GM12878 (cell line): ENCODE measurements around the gene ANTXR2. TPM values are rescaled to one million over a fixed set of nuclear protein-coding genes. Genes with fewer than 3 reads are reported as not detected.

Experiments
- ATAC-seq: fragments of 200-7000 bp; cut with Tn5 transposase; 3 replicates; pipeline ENCODE4 v1.9.1; 2020; ENCODE audit warnings: mild to moderate bottlenecking, moderate library complexity
- BruUV-seq: library from RNA; stranded (reverse); fragments of 400-500 nt; replicated peaks from 2 replicates; lab custom pipeline; 2021; lab: Mats Ljungman, UMichigan
- CTCF ChIA-PET: fragments of 300-600 bp; sonication (Branson Sonifier 250); formaldehyde crosslinking; extraction: SDS; loops from one replicate; lab custom pipeline; 2021; ENCODE audit warnings: inconsistent platforms; lab: Yijun Ruan, JAX
- POLR2A ChIA-PET: fragments of 350-600 bp; formaldehyde crosslinking; extraction: SDS; loops from one replicate; lab custom pipeline; 2021; ENCODE audit warnings: inconsistent platforms; lab: Charles Lee
- RAD21 ChIA-PET: fragments of 300-600 bp; sonication (Branson Sonifier 250); formaldehyde crosslinking; loops from one replicate; lab custom pipeline; 2023; ENCODE audit warnings: antibody characterized with exemption; ENCODE audit not compliant: unreplicated experiment; lab: Charles Lee
- SMC1A ChIA-PET: fragments of 300-600 bp; sonication (Branson Sonifier 250); formaldehyde crosslinking; loops from one replicate; lab custom pipeline; 2023; ENCODE audit not compliant: unreplicated experiment, uncharacterized antibody; lab: Charles Lee
- DNase-seq: peaks from one replicate; pipeline ENCODE4 v3.0.0-alpha.2; 2011; ENCODE audit warnings: low read depth, low spot score
- FAIRE-seq: peaks from 3 replicates; lab custom pipeline; 2011; peaks lifted over from hg19 to GRCh38; lab: Jason Lieb, UNC
- H2AFZ ChIP-seq: 2 replicates; pipeline ENCODE4 v1.6.0; 2011; ENCODE audit warnings: low read depth, low read length, control low read depth; ENCODE audit not compliant: control insufficient read depth
- H3K27ac ChIP-seq: 2 replicates; pipeline ENCODE4 v1.5.1; 2011; ENCODE audit warnings: control low read depth; ENCODE audit not compliant: control insufficient read depth, insufficient read depth
- H3K27me3 ChIP-seq, 2 experiments: replicated peaks in 1 of 2; 2 replicates each; pipeline versions ENCODE4 v1.6.0 to v1.6.1; 2011; ENCODE audit warnings: low read length in 1 of 2; ENCODE audit not compliant: control insufficient read depth in 2 of 2, insufficient read depth in 2 of 2
- H3K36me3 ChIP-seq, 2 experiments: 2 replicates each; pipeline ENCODE4 v1.5.1; 2011; ENCODE audit warnings: low read length in 1 of 2; ENCODE audit not compliant: control insufficient read depth in 2 of 2, insufficient read depth in 2 of 2
- H3K4me1 ChIP-seq: 2 replicates; pipeline ENCODE4 v1.6.1; 2011; ENCODE audit warnings: mild to moderate bottlenecking, low read length, moderate library complexity, mixed read lengths; ENCODE audit not compliant: control insufficient read depth, insufficient read depth
- H3K4me2 ChIP-seq: 2 replicates; pipeline ENCODE4 v1.6.0; 2011; ENCODE audit warnings: control low read depth; ENCODE audit not compliant: control insufficient read depth, insufficient read depth
- H3K4me3 ChIP-seq: fragments of 200-600 bp; sonication (generic); 2 replicates; pipeline ENCODE4 v1.5.1; 2016
- H3K79me2 ChIP-seq: 2 replicates; pipeline ENCODE4 v1.6.0; 2011; ENCODE audit warnings: low read length; ENCODE audit not compliant: control insufficient read depth, insufficient read depth
- H3K9ac ChIP-seq: 2 replicates; pipeline ENCODE4 v1.8.0; 2011; ENCODE audit warnings: low read length, control low read depth, mixed read lengths; ENCODE audit not compliant: control insufficient read depth, insufficient read depth
- H3K9me3 ChIP-seq: replicated peaks from 3 replicates; pipeline ENCODE4 v1.5.1; 2011; ENCODE audit warnings: mild to moderate bottlenecking, low read length; ENCODE audit not compliant: control insufficient read depth, insufficient read depth
- H4K20me1 ChIP-seq: 2 replicates; pipeline ENCODE4 v1.6.0; 2011; ENCODE audit not compliant: control insufficient read depth, insufficient read depth
- BACH1 ChIP-seq: fragments of 450-650 bp; IDR thresholded peaks from 2 replicates; pipeline ENCODE4 v1.6.1; 2017; ENCODE audit warnings: mild to moderate bottlenecking, borderline replicate concordance
- BMI1 ChIP-seq: fragments of 450-650 bp; IDR thresholded peaks from 2 replicates; pipeline ENCODE4 v1.6.1; 2016; ENCODE audit warnings: mild to moderate bottlenecking, moderate library complexity, borderline replicate concordance
- BRCA1 ChIP-seq: IDR thresholded peaks from 2 replicates; pipeline ENCODE4 v1.6.1; 2011; ENCODE audit warnings: low read depth, low read length, improper control_type of control experiment
- GABPA ChIP-seq: IDR thresholded peaks from 2 replicates; pipeline ENCODE4 v1.6.1; 2014; ENCODE audit warnings: antibody characterized with exemption, low read depth, mild to moderate bottlenecking, inconsistent platforms
- GATAD2B ChIP-seq: fragments of 450-650 bp; conservative IDR thresholded peaks from 2 replicates; pipeline ENCODE4 v1.6.1; 2017; ENCODE audit warnings: low read depth, mild to moderate bottlenecking, moderate library complexity
- HDAC6 ChIP-seq: fragments of 200-600 bp; sonication (generic); IDR thresholded peaks from one replicate; pipeline ENCODE4 v1.8.0; 2017; ENCODE audit warnings: antibody characterized with exemption; ENCODE audit not compliant: unreplicated experiment
- IKZF2 ChIP-seq, 2 experiments: fragments of 450-650 bp; IDR thresholded peaks; 2 replicates each; pipeline ENCODE4 v1.6.1; 2017; ENCODE audit warnings: mild to moderate bottlenecking in 2 of 2, moderate library complexity in 2 of 2
- KAT2A ChIP-seq: conservative IDR thresholded peaks from 2 replicates; pipeline ENCODE4 v1.6.1; 2011; ENCODE audit warnings: low read depth, low read length; ENCODE audit not compliant: control insufficient read depth
- POLR2A ChIP-seq: IDR thresholded peaks from 2 replicates; pipeline ENCODE4 v1.6.1; 2011; ENCODE audit warnings: low read depth, mild to moderate bottlenecking, low read length
- SMARCA5 ChIP-seq: fragments of 450-650 bp; IDR thresholded peaks from 2 replicates; pipeline ENCODE4 v1.6.1; 2017; ENCODE audit warnings: mild to moderate bottlenecking
- SRF ChIP-seq, 2 experiments: IDR thresholded peaks; 2 replicates each; pipeline ENCODE4 v1.6.1; 2011; ENCODE audit warnings: low read depth in 2 of 2, low read length in 2 of 2, mild to moderate bottlenecking in 1 of 2, moderate library complexity in 1 of 2
- TAF1 ChIP-seq: IDR thresholded peaks from 2 replicates; pipeline ENCODE4 v1.6.1; 2011; ENCODE audit warnings: mild to moderate bottlenecking, low read depth, low read length, borderline replicate concordance
- TCF12 ChIP-seq: IDR thresholded peaks from 2 replicates; pipeline ENCODE4 v1.6.1; 2011; ENCODE audit warnings: low read depth, mild to moderate bottlenecking, low read length
- USF1 ChIP-seq: IDR thresholded peaks from 2 replicates; pipeline ENCODE4 v1.6.1; 2011; ENCODE audit warnings: borderline replicate concordance, low read depth, mild to moderate bottlenecking, moderate library complexity, mixed read lengths, low read length; ENCODE audit not compliant: insufficient read depth; ENCODE audit errors: extremely low read length
- ZNF384 ChIP-seq: IDR thresholded peaks from 2 replicates; pipeline ENCODE4 v1.6.1; 2012; ENCODE audit warnings: low read depth, mild to moderate bottlenecking, low read length, improper control_type of control experiment, borderline replicate concordance
- ZSCAN29 ChIP-seq: fragments of 450-650 bp; IDR thresholded peaks from 2 replicates; pipeline ENCODE4 v1.6.1; 2017; ENCODE audit warnings: mild to moderate bottlenecking, moderate library complexity
- WGBS: methylation state at CpG from one replicate; pipeline ENCODE4 v1.1.6; 2016; ENCODE audit warnings: low lambda C conversion rate; ENCODE audit not compliant: insufficient replicate concordance, insufficient coverage; ENCODE audit errors: missing lambda C conversion rate; 5-methylcytosine and 5-hydroxymethylcytosine counted together
- in situ Hi-C: fragments of 300-500 bp; cut with MboI; formaldehyde crosslinking; loops from 9 replicates; pipeline ENCODE4 v1.14.3; 2018; ENCODE audit warnings: mixed read lengths
- intact Hi-C: fragments of 100-400 bp; cut with micrococcal nuclease; formaldehyde crosslinking; loops from one replicate; pipeline ENCODE4 v1.14.2; 2022; ENCODE audit not compliant: unreplicated experiment
- polyA plus RNA-seq, 11 experiments: library from polyadenylated mRNA; depleted of rRNA in 4 of 11; unstranded in 6 of 11; stranded (reverse) in 5 of 11; fragments of >200 nt; fragmentation: Nextera tagmentation in 4 of 11; fragmentation: Illumina TruSeq in 1 of 11; extraction: Ambion mirVana in 4 of 11; extraction: Trizol in 1 of 11; gene quantifications; 1 replicate in 1 of 11; 2 replicates in 10 of 11; pipeline versions ENCODE4 v1.2.1 to v1.2.3, GENCODE V29; 2011 to 2016; ENCODE audit warnings: inconsistent platforms in 2 of 11, missing spikeins in 2 of 11, low read depth in 1 of 11
- total RNA-seq, 4 experiments: library from RNA; depleted of rRNA in 3 of 4; stranded (reverse); fragments of >200 nt in 3 of 4; fragmentation: Illumina TruSeq in 1 of 4; extraction: Trizol in 1 of 4; gene quantifications; 2 replicates each; pipeline versions ENCODE4 v1.2.1 to v1.2.3, GENCODE V29; 2013 to 2021
- TF ChIP-seq, protein P1 (sequence below): fragments of 450-650 bp; formaldehyde crosslinking; IDR thresholded peaks from 2 replicates; pipeline ENCODE4 v1.4.0; 2022; ENCODE audit warnings: mild to moderate bottlenecking, moderate library complexity
- TF ChIP-seq, protein P2 (sequence below): fragments of 450-650 bp; IDR thresholded peaks from 2 replicates; pipeline ENCODE4 v1.6.1; 2016; ENCODE audit warnings: mild to moderate bottlenecking

Gene ANTXR2
- total and polyA plus RNA-seq, 10 of the 15 experiments (the other 5 are each of a cell fraction or from before 2014, with no cell fraction given), result 1.4 to 8.9 (median 5.7) TPM

DNA sequence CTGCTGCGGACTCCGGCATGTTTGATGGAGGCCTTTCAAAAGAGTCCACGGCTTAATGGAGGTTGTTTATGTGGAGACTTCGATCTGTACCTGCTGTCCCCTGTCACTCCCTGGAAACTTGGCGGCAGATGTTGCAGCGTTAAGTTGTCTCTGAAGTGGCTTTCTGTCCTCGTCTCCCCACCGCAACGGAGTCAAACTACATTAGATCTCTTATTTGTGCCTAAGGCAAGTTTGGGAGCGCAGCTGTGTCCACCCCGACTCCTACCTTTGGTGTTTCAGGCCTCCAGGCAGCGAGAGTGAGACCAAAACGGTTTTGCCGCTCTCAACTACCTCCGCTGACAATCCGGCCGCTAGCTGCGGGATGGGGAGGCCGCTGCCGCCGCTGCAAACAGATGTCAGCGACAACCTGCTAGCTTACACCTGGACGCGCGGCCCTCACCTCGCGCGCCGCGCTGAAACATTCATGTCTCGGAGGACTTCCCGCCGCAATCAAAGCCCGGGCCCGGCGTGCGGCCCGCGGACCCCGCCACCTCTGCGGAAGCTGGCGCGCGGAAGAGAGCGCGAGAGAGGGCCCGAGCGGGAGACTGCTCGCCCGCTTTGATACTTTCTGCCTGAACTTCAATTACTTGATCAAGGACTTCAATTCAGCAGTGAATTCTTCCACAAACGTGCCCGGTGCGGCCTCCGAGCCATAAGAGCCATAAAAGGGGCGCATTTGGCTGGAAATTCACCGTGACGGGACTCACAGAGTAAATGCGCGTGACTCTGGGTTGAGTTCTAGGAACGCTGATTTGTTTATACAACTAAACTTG, 108.4 kb downstream of the ANTXR2 start (continued):
- TF ChIP-seq TCF12 (no peak), IKZF2 (IDR thresholded peaks at IDR 0.05) (no peak), GATAD2B (no peak), GABPA (no peak), ZNF384 (no peak), SRF (IDR thresholded peaks at IDR 0.05; ENCODE audit: low read depth in 2 of 2, low read length in 2 of 2) (no peak)

DNA sequence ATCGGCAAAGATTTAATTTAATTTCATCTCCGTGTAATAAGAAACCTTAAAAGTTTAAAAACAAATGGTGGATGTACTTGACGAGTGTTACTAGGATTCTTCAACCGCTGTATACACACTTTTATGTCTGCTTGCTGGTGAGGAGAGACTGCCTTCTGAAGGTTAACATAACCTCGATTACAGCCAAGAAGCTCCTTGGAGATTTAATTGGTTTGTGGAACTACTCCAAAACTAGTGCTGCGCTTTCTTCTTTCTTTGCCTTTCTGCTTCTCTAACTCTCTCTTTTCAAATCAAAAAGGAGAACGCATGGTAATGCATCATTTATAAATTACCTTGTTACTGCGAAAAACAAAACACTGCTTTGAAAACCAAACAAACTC, 109.0 kb downstream of the ANTXR2 start:
- intact Hi-C loops (no loop called here), in situ Hi-C loops (no loop called here)
- POLR2A ChIA-PET, result no interaction called here
- Histone ChIP-seq H3K4me1 (no peaks in the 10 kb centered on the region), H3K9me3 (no peaks in the 10 kb centered on the region), H3K27ac (no peak overlapping the region), H3K36me3 (no peaks in the 10 kb centered on the region), H3K4me2 (no peak overlapping the region), H3K79me2 (no peaks in the 10 kb centered on the region), H2AFZ (no peak overlapping the region), H3K27me3 (no peaks in the 10 kb centered on the region), H3K4me3 (no peak overlapping the region), H3K9ac (no peak overlapping the region), H4K20me1 (no peaks in the 10 kb centered on the region)
- ATAC-seq, result no peak
- DNase-seq, result no peak
- CTCF ChIA-PET, result no interaction called here
- RAD21 ChIA-PET, result no interaction called here
- SMC1A ChIA-PET, result no interaction called here
- 98% methylated on average over 8 of the region's 8 CpGs for WGBS
- no TSS peak for BruUV-seq
- FAIRE-seq, result no peak
- TF ChIP-seq TAF1 (no peak), BACH1 (no peak), SMARCA5 (no peak), BRCA1 (no peak), HDAC6 (no peak), ZSCAN29 (no peak), POLR2A (no peak), USF1 (no peak), KAT2A (no peak), BMI1 (no peak), GABPA (no peak)
- TF ChIP-seq, protein P1, sequence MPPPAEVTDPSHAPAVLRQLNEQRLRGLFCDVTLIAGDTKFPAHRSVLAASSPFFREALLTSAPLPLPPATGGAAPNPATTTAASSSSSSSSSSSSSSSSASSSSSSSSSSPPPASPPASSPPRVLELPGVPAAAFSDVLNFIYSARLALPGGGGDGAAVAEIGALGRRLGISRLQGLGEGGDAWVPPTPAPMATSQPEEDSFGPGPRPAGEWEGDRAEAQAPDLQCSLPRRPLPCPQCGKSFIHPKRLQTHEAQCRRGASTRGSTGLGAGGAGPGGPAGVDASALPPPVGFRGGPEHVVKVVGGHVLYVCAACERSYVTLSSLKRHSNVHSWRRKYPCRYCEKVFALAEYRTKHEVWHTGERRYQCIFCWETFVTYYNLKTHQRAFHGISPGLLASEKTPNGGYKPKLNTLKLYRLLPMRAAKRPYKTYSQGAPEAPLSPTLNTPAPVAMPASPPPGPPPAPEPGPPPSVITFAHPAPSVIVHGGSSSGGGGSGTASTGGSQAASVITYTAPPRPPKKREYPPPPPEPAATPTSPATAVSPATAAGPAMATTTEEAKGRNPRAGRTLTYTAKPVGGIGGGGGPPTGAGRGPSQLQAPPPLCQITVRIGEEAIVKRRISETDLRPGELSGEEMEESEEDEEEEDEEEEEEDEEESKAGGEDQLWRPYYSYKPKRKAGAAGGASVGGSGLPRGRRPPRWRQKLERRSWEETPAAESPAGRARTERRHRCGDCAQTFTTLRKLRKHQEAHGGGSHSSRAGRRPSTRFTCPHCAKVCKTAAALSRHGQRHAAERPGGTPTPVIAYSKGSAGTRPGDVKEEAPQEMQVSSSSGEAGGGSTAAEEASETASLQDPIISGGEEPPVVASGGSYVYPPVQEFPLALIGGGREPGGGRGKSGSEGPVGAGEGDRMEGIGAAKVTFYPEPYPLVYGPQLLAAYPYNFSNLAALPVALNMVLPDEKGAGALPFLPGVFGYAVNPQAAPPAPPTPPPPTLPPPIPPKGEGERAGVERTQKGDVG (CRISPR knock-in tag), result no peak
- TF ChIP-seq, protein P2, sequence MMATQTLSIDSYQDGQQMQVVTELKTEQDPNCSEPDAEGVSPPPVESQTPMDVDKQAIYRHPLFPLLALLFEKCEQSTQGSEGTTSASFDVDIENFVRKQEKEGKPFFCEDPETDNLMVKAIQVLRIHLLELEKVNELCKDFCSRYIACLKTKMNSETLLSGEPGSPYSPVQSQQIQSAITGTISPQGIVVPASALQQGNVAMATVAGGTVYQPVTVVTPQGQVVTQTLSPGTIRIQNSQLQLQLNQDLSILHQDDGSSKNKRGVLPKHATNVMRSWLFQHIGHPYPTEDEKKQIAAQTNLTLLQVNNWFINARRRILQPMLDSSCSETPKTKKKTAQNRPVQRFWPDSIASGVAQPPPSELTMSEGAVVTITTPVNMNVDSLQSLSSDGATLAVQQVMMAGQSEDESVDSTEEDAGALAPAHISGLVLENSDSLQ, result no peak
